GM18517 (cell line): Measurements from ENCODE around the gene ZFYVE28.

Source experiments
- ATAC-seq: cut with Tn5 transposase; IDR thresholded peaks from one replicate; pipeline ENCODE4 v1.9.1; 2021; ENCODE audit warnings: mild to moderate bottlenecking, moderate library complexity; ENCODE audit not compliant: unreplicated experiment

The ZFYVE28 gene

GRCh38 chr4:2252530-2253091 is 165.8 kb downstream of the ZFYVE28 start:
- ATAC-seq: no peak

- no peak for ATAC-seq
Observed at GRCh38 chr4:2251795-2252529, 166.5 kb downstream of the ZFYVE28 start.

GRCh38 chr4:2251073-2251794 is 167.2 kb downstream of the ZFYVE28 start:
- ATAC-seq: no peak

- no peak for ATAC-seq
Observed at GRCh38 chr4:2250357-2251072, 167.9 kb downstream of the ZFYVE28 start.

- no peak for ATAC-seq
Observed at GRCh38 chr4:2249526-2250356, 168.7 kb downstream of the ZFYVE28 start.

GRCh38 chr4:2248821-2249261 is 169.6 kb downstream of the ZFYVE28 start:
- ATAC-seq: no peak

GRCh38 chr4:2248044-2248780 is 170.2 kb downstream of the ZFYVE28 start:
- ATAC-seq: no peak

- ATAC-seq: no peak
Observed at GRCh38 chr4:2247128-2248043, 171.1 kb downstream of the ZFYVE28 start.

GRCh38 chr4:2246384-2247127 is 171.9 kb downstream of the ZFYVE28 start:
- ATAC-seq: no peak

GRCh38 chr4:2245787-2246275 is 172.6 kb downstream of the ZFYVE28 start:
- ATAC-seq: no peak

- no peak for ATAC-seq
Observed at GRCh38 chr4:2245057-2245786, 173.2 kb downstream of the ZFYVE28 start.

- no peak for ATAC-seq
Observed at GRCh38 chr4:2243681-2244380, 174.6 kb downstream of the ZFYVE28 start.

- ATAC-seq: peak; percentile 73
Observed at GRCh38 chr4:2241410-2242353, 176.8 kb downstream of the ZFYVE28 start, which contains the start of the genes HAUS3 and POLN. HAUS3 (minus strand) TSS chr4:2242121; CDS start chr4:2240946, 1,175 bp downstream. POLN (minus strand) TSS chr4:2242121; CDS start chr4:2229231, 12,890 bp downstream.

GRCh38 chr4:2241003-2241402 is 177.4 kb downstream of the ZFYVE28 start:
- no peak for ATAC-seq

GRCh38 chr4:2236944-2237666 is 181.3 kb downstream of the ZFYVE28 start:
- ATAC-seq: no peak
